Keratinocyte (primary cell): ENCODE measurements around the gene ASAH2. TPM values are rescaled to one million over a fixed set of nuclear protein-coding genes. Genes with fewer than 3 reads are reported as not detected.

Experiments used
- DNase-seq: peaks from one replicate; pipeline ENCODE4 v3.0.0-alpha.2; 2011; ENCODE audit warnings: low read depth, missing footprints, low spot score
- FAIRE-seq: peaks from 2 replicates; lab custom pipeline; 2011; peaks lifted over from hg19 to GRCh38; lab: Jason Lieb, UNC
- H2AFZ ChIP-seq: 2 replicates; pipeline ENCODE4 v1.6.0; 2012; ENCODE audit warnings: low read length, control low read depth, inconsistent platforms; ENCODE audit not compliant: control insufficient read depth
- H3K27ac ChIP-seq: 2 replicates; pipeline ENCODE4 v1.5.1; 2011; ENCODE audit warnings: low read length; ENCODE audit not compliant: control insufficient read depth, insufficient read depth
- H3K27me3 ChIP-seq: 3 replicates; pipeline ENCODE4 v1.6.0; 2011; ENCODE audit warnings: low read length; ENCODE audit not compliant: control insufficient read depth, insufficient read depth; ENCODE audit errors: extremely low read depth
- H3K36me3 ChIP-seq, 2 experiments: 2 replicates in 1 of 2; 3 replicates in 1 of 2; pipeline ENCODE4 v1.5.1; 2011; ENCODE audit warnings: low read length in 2 of 2, mild to moderate bottlenecking in 1 of 2; ENCODE audit not compliant: control insufficient read depth in 2 of 2, insufficient read depth in 2 of 2; ENCODE audit errors: extremely low read depth in 1 of 2
- H3K4me1 ChIP-seq: 3 replicates; pipeline ENCODE4 v1.5.1; 2011; ENCODE audit warnings: low read length; ENCODE audit not compliant: control insufficient read depth, insufficient read depth; ENCODE audit errors: extremely low read depth
- H3K4me2 ChIP-seq: 3 replicates; pipeline ENCODE4 v1.6.0; 2011; ENCODE audit warnings: low read depth, low read length; ENCODE audit not compliant: control insufficient read depth, insufficient read depth; ENCODE audit errors: extremely low read depth
- H3K4me3 ChIP-seq, 3 experiments: fragments of 200-600 bp in 1 of 3; sonication (generic) in 1 of 3; 2 replicates in 2 of 3; 3 replicates in 1 of 3; pipeline ENCODE4 v1.5.1; 2011 to 2016; ENCODE audit warnings: low read length in 3 of 3, mild to moderate bottlenecking in 3 of 3, control low read depth in 2 of 3, inconsistent platforms in 1 of 3, low read depth in 1 of 3, mixed read lengths in 1 of 3, mixed run types in 1 of 3, moderate library complexity in 1 of 3; ENCODE audit not compliant: control insufficient read depth in 2 of 3, insufficient read depth in 2 of 3; ENCODE audit errors: extremely low read depth in 1 of 3
- H3K79me2 ChIP-seq: 2 replicates; pipeline ENCODE4 v1.6.0; 2012; ENCODE audit warnings: low read length; ENCODE audit not compliant: control insufficient read depth, insufficient read depth
- H3K9ac ChIP-seq: 3 replicates; pipeline ENCODE4 v1.6.0; 2011; ENCODE audit warnings: low read length; ENCODE audit not compliant: control insufficient read depth, insufficient read depth; ENCODE audit errors: extremely low read depth
- H3K9me1 ChIP-seq: 3 replicates; pipeline ENCODE4 v1.6.0; 2011; ENCODE audit warnings: low read length; ENCODE audit not compliant: control insufficient read depth, insufficient read depth; ENCODE audit errors: extremely low read depth
- H3K9me3 ChIP-seq: 2 replicates; pipeline ENCODE4 v1.5.1; 2012; ENCODE audit warnings: low read depth, low read length; ENCODE audit not compliant: control insufficient read depth
- H4K20me1 ChIP-seq: 3 replicates; pipeline ENCODE4 v1.6.0; 2011; ENCODE audit warnings: low read length; ENCODE audit not compliant: control insufficient read depth, insufficient read depth; ENCODE audit errors: extremely low read depth
- EZH2 ChIP-seq: IDR thresholded peaks from one replicate; pipeline ENCODE4 v1.6.1; 2012; ENCODE audit warnings: inconsistent platforms, mild to moderate bottlenecking, low read length, moderate library complexity
- dilution Hi-C: fragments of 300-500 bp; cut with MboI; formaldehyde crosslinking; loops from one replicate; pipeline ENCODE4 v1.7.0; 2020; ENCODE audit warnings: low sequenced_read_pairs; ENCODE audit not compliant: extremely low pct_ligation_motif_present
- polyA plus RNA-seq, 5 experiments: library from polyadenylated mRNA; depleted of rRNA in 3 of 5; stranded (reverse) in 3 of 5; stranded (forward) in 1 of 5; unstranded in 1 of 5; fragments of >200 nt; gene quantifications; 1 replicate in 1 of 5; 2 replicates in 3 of 5; 3 replicates in 1 of 5; pipeline versions ENCODE4 v1.2.1 to v1.2.3, GENCODE V29; 2011 to 2012; ENCODE audit warnings: missing spikeins in 2 of 5, low read depth in 1 of 5, low replicate concordance in 1 of 5
- TF ChIP-seq, protein P1 (sequence below), 3 experiments: IDR thresholded peaks in 1 of 3; conservative IDR thresholded peaks in 1 of 3; optimal IDR thresholded peaks in 1 of 3; 2 replicates in 2 of 3; 3 replicates in 1 of 3; pipeline versions ENCODE3 to v1.5.1; 2011; ENCODE audit warnings: low read length in 3 of 3, mild to moderate bottlenecking in 3 of 3, moderate library complexity in 2 of 3, control low read depth in 1 of 3, inconsistent platforms in 1 of 3; ENCODE audit not compliant: insufficient read depth in 2 of 3; ENCODE audit errors: extremely low read depth in 1 of 3

The ASAH2 gene
- polyA plus RNA-seq, 1 donor (not counting 4 experiments of a cell fraction or from before 2014, with no cell fraction given) = 4.7 TPM

DNA sequence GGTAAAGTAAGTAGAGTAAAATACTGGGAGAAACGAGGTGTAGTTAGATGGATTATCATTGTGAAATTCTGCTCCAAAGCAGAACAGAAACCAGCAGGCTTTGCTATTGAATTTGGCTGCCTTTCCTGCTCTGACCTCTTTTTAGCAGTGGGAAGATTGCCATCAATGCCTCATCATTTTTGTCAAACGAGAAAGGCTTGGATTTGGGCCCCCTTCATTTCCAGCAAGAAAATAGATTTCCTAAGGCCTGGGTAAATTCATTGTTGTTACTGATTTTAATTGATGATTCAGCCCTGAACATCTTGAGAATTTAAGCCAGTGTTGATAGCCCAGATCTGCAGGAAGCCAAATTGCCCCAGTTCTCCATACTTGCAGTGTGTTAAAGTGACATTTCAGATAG lies 35.2 kb upstream of the ASAH2 start:
- no peak for DNase-seq
- dilution Hi-C loops = no loop called here
- Histone ChIP-seq H3K4me1 (no peaks in the 10 kb centered on the region), H3K4me3 (no peak overlapping the region), H3K36me3 (no peaks in the 10 kb centered on the region), H3K9ac (no peak overlapping the region), H2AFZ (no peak overlapping the region), H3K79me2 (no peaks in the 10 kb centered on the region), H3K9me3 (no peaks in the 10 kb centered on the region), H3K27ac (no peak overlapping the region), H3K27me3 (no peaks in the 10 kb centered on the region), H4K20me1 (no peaks in the 10 kb centered on the region), H3K9me1 (no peaks in the 10 kb centered on the region), H3K4me2 (no peak overlapping the region)
- FAIRE-seq = no peak
- TF ChIP-seq EZH2 = no peak
- TF ChIP-seq, protein P1, sequence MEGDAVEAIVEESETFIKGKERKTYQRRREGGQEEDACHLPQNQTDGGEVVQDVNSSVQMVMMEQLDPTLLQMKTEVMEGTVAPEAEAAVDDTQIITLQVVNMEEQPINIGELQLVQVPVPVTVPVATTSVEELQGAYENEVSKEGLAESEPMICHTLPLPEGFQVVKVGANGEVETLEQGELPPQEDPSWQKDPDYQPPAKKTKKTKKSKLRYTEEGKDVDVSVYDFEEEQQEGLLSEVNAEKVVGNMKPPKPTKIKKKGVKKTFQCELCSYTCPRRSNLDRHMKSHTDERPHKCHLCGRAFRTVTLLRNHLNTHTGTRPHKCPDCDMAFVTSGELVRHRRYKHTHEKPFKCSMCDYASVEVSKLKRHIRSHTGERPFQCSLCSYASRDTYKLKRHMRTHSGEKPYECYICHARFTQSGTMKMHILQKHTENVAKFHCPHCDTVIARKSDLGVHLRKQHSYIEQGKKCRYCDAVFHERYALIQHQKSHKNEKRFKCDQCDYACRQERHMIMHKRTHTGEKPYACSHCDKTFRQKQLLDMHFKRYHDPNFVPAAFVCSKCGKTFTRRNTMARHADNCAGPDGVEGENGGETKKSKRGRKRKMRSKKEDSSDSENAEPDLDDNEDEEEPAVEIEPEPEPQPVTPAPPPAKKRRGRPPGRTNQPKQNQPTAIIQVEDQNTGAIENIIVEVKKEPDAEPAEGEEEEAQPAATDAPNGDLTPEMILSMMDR (optimal IDR thresholded peaks at IDR 0.05 in 1 of 3, IDR thresholded peaks at IDR 0.05 in 1 of 3, conservative IDR thresholded peaks at IDR 0.05 in 1 of 3; ENCODE audit: extremely low read depth in 1 of 3, insufficient read depth in 2 of 3, low read length in 3 of 3) = no peak

DNA sequence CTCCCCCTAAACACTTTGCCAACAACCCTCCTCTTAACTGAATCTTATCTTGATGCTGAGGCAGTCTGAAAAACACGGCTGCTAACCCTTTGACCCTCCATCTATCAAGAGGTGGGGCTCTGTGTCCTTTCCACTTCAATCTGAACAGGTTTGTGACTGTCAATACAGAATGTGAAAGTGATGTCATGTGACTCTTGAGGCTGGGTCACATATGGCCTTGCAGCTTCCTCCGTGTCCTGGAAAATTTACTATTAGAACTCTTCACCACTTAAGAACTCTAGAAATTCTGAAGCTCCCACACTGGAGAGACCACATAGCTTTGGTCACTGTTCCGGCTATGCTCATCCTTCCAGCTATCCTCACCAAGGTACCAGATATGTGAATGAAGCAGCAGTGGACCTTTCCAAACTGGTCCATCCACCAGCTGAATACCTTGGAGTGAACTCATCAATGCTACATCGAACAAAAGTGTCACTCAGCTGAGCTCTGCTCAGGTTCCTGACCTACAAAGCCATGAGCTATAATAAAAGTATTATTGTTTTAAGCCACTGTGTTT lies 30.7 kb upstream of the ASAH2 start:
- H3K27me3 ChIP-seq = peaks cover 3% of the 10 kb centered on the region
- no peak overlapping the region for H3K4me2 ChIP-seq
- FAIRE-seq = no peak
- no peak for TF ChIP-seq EZH2
- TF ChIP-seq, protein P1 (optimal IDR thresholded peaks at IDR 0.05 in 1 of 3, IDR thresholded peaks at IDR 0.05 in 1 of 3, conservative IDR thresholded peaks at IDR 0.05 in 1 of 3; ENCODE audit: extremely low read depth in 1 of 3, insufficient read depth in 2 of 3, low read length in 3 of 3) = no peak
- no peak overlapping the region for H2AFZ ChIP-seq
- no peaks in the 10 kb centered on the region for H3K79me2 ChIP-seq
- no peak overlapping the region for H3K4me3 ChIP-seq
- no peak overlapping the region for H3K9ac ChIP-seq
- no peak overlapping the region for H3K27ac ChIP-seq
- no peaks in the 10 kb centered on the region for H3K36me3 ChIP-seq
- H3K4me1 ChIP-seq = no peaks in the 10 kb centered on the region
- no peaks in the 10 kb centered on the region for H3K9me1 ChIP-seq
- H3K9me3 ChIP-seq = no peaks in the 10 kb centered on the region
- no peaks in the 10 kb centered on the region for H4K20me1 ChIP-seq
- DNase-seq = no peak
- dilution Hi-C loops = no loop called here
